Neuronal stem cell (in vitro differentiated cells): ENCODE measurements around the gene LGALS3BP.
A peak's percentile ranks its signal among the peaks of the same experiment; 100 is the strongest.

Source experiments
- DNase-seq: peaks from one replicate; pipeline ENCODE4 v3.0.0-alpha.2; 2013; ENCODE audit warnings: low spot score
- H2AFZ ChIP-seq: one replicate; pipeline ENCODE4 v1.6.1; 2013; ENCODE audit warnings: mild to moderate bottlenecking, low read length, inconsistent platforms
- H2AK5ac ChIP-seq: 2 replicates; pipeline ENCODE4 v1.6.1; 2013; ENCODE audit warnings: low read depth, mild to moderate bottlenecking, inconsistent platforms, low read length, moderate library complexity, mixed read lengths
- H2BK120ac ChIP-seq: 2 replicates; pipeline ENCODE4 v1.6.1; 2013; ENCODE audit warnings: low read depth, mild to moderate bottlenecking, inconsistent platforms, low read length, moderate library complexity, mixed read lengths
- H2BK12ac ChIP-seq: one replicate; pipeline ENCODE4 v1.6.1; 2013; ENCODE audit warnings: low read length, inconsistent platforms
- H2BK15ac ChIP-seq: 2 replicates; pipeline ENCODE4 v1.6.1; 2013; ENCODE audit warnings: mild to moderate bottlenecking, low read length, inconsistent platforms, mixed read lengths
- H2BK5ac ChIP-seq: one replicate; pipeline ENCODE4 v1.6.1; 2013; ENCODE audit warnings: inconsistent platforms, mild to moderate bottlenecking, low read length, moderate library complexity
- H3K14ac ChIP-seq: one replicate; pipeline ENCODE4 v1.6.1; 2013; ENCODE audit warnings: low read length, inconsistent platforms
- H3K18ac ChIP-seq: 2 replicates; pipeline ENCODE4 v1.6.1; 2013; ENCODE audit warnings: low read length, inconsistent platforms
- H3K23ac ChIP-seq: 2 replicates; pipeline ENCODE4 v1.6.1; 2013; ENCODE audit warnings: low read depth, mild to moderate bottlenecking, mixed read lengths, low read length, inconsistent platforms; ENCODE audit not compliant: poor library complexity
- H3K27ac ChIP-seq: replicated peaks from 3 replicates; pipeline ENCODE4 v1.5.1; 2013; ENCODE audit warnings: low read length, inconsistent platforms
- H3K27me3 ChIP-seq, 3 experiments: 2 replicates each; pipeline ENCODE4 v1.6.1; 2013; ENCODE audit warnings: low read length in 3 of 3, mild to moderate bottlenecking in 2 of 3, inconsistent platforms in 1 of 3, low read depth in 1 of 3, mixed read lengths in 1 of 3, moderate library complexity in 1 of 3; ENCODE audit not compliant: control insufficient read depth in 3 of 3, insufficient read depth in 3 of 3
- H3K36me3 ChIP-seq, 2 donors: replicated peaks in 1 of 2; 2 replicates each; pipeline ENCODE4 v1.6.1; 2013; ENCODE audit warnings: low read length in 2 of 2; ENCODE audit not compliant: control insufficient read depth in 2 of 2, insufficient read depth in 2 of 2
- H3K4ac ChIP-seq: 2 replicates; pipeline ENCODE4 v1.6.1; 2013; ENCODE audit warnings: inconsistent platforms, mild to moderate bottlenecking, low read length, moderate library complexity
- H3K4me1 ChIP-seq, 2 donors: 1 replicate in 1 of 2; 2 replicates in 1 of 2; pipeline ENCODE4 v1.6.1; 2013; ENCODE audit warnings: low read length in 2 of 2, low read depth in 1 of 2; ENCODE audit not compliant: control insufficient read depth in 2 of 2, insufficient read depth in 1 of 2
- H3K4me2 ChIP-seq: one replicate; pipeline ENCODE4 v1.6.1; 2013; ENCODE audit warnings: mild to moderate bottlenecking, low read length, inconsistent platforms; ENCODE audit not compliant: insufficient read depth, poor library complexity, severe bottlenecking
- H3K4me3 ChIP-seq, 2 donors: 2 replicates each; pipeline ENCODE4 v1.5.1; 2013; ENCODE audit warnings: low read length in 2 of 2, mild to moderate bottlenecking in 2 of 2, inconsistent platforms in 1 of 2, moderate library complexity in 1 of 2
- H3K79me1 ChIP-seq: one replicate; pipeline ENCODE4 v1.6.1; 2013; ENCODE audit warnings: low read depth, mild to moderate bottlenecking, inconsistent platforms, low read length, moderate library complexity
- H3K9ac ChIP-seq: one replicate; pipeline ENCODE4 v1.6.1; 2013; ENCODE audit warnings: mild to moderate bottlenecking, low read depth, low read length, inconsistent platforms; ENCODE audit not compliant: poor library complexity
- H3K9me3 ChIP-seq, 2 donors: replicated peaks in 1 of 2; 2 replicates each; pipeline versions ENCODE3 to v1.6.1; 2013; ENCODE audit warnings: low read length in 2 of 2, mild to moderate bottlenecking in 2 of 2, inconsistent platforms in 1 of 2, low read depth in 1 of 2, mixed read lengths in 1 of 2, moderate library complexity in 1 of 2; ENCODE audit not compliant: control insufficient read depth in 2 of 2, insufficient read depth in 1 of 2
- H4K8ac ChIP-seq: one replicate; pipeline ENCODE4 v1.6.1; 2013; ENCODE audit warnings: low read depth, mild to moderate bottlenecking, inconsistent platforms, low read length, moderate library complexity
- H4K91ac ChIP-seq: one replicate; pipeline ENCODE4 v1.6.1; 2013; ENCODE audit warnings: low read length, low read depth, mild to moderate bottlenecking, inconsistent platforms; ENCODE audit not compliant: poor library complexity
- WGBS, 2 donors: extraction: QIAGEN DNeasy Blood & Tissue Kit; methylation state at CpG; one replicate each; pipeline ENCODE4 v1.1.7; 2013; ENCODE audit warnings: missing lambda C conversion rate in 2 of 2, mixed read lengths in 1 of 2; ENCODE audit not compliant: insufficient read length in 2 of 2, insufficient replicate concordance in 1 of 2; ENCODE audit errors: extremely low coverage in 2 of 2; 5-methylcytosine and 5-hydroxymethylcytosine counted together

LGALS3BP gene

DNA sequence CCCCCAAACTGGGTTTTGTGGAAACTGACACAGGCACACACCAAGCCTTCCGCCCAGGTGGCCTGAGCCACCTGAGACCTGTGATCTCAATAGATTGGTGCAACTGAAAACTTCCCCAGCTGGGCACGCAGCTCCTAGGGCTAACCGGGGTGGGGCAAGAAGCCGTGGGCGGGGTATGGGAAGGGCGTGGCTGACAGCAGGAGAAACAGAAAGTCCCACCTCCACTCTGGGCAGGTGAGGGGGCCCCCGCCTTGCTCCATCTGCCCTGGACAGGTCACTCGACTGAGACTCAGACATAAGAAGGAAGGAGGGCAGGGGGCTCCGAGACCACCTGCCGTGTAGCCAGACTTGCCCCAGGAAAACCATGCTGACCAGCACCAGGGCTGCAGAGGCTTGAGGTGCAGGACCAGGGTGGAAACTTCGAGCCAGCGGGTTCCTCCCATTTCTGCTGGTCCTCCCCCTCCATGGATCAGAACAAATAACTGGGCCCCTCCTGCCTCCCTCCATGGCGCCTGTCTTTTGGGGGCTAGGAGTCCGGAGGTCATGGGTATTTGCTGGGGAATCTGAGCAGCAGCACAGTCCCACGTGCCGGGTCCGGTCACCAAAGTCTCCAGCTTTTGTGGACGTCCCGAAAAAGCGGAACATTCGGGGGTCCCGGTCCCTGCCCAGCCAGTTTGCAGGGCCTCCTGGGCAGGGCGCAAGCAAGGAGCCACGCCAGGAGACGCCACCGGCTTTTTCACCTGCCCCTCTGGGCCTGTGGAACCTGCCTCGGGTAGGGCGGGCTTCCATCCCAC lies 55.9 kb downstream of the LGALS3BP start:
- Histone ChIP-seq H3K27me3 (no peaks in the 10 kb centered on the region), H3K14ac (peak overlapping the region; percentile 14), H2AK5ac (peak overlapping the region; percentile 95), H3K23ac (peak overlapping the region; percentile 22), H4K91ac (no peak overlapping the region), H3K9ac (peak overlapping the region; percentile 53), H2AFZ (peak overlapping the region; percentile 78), H2BK120ac (peak overlapping the region; percentile 85), H2BK12ac (no peak overlapping the region), H3K79me1 (peaks cover 16% of the 10 kb centered on the region), H3K9me3 (peaks cover 0 to 2% of the 10 kb centered on the region in 2 donors), H2BK15ac (peak overlapping the region; percentile 3), H3K4ac (no peak overlapping the region), H3K4me1 (peaks cover 33 to 34% of the 10 kb centered on the region in 2 donors), H3K4me3 (peak overlapping the region; percentile 60 to 82), H3K4me2 (peak overlapping the region; percentile 91), H2BK5ac (peak overlapping the region; percentile 84), H4K8ac (no peak overlapping the region), H3K18ac (peak overlapping the region; percentile 93), H3K27ac (no peak overlapping the region), H3K36me3 (peaks cover 2 to 6% of the 10 kb centered on the region in 2 donors)
- no peak for DNase-seq
- no CpG with 5 or more reads among the region's 28 CpGs for WGBS, 2 donors

- Histone ChIP-seq H3K4me3 (peak overlapping the region in 1 of 2 donors; percentile 60), H3K27me3 (no peaks in the 10 kb centered on the region), H3K36me3 (peaks cover 2 to 6% of the 10 kb centered on the region in 2 donors), H2AK5ac (peak overlapping the region; percentile 95), H3K9me3 (peaks cover 0 to 2% of the 10 kb centered on the region in 2 donors), H2BK15ac (no peak overlapping the region), H2BK120ac (no peak overlapping the region), H3K23ac (no peak overlapping the region), H3K18ac (no peak overlapping the region), H3K4me2 (no peak overlapping the region), H4K8ac (no peak overlapping the region), H3K4me1 (peaks cover 26 to 30% of the 10 kb centered on the region in 2 donors), H3K9ac (no peak overlapping the region), H3K14ac (no peak overlapping the region), H2BK12ac (no peak overlapping the region), H3K4ac (no peak overlapping the region), H3K79me1 (peaks cover 18% of the 10 kb centered on the region), H3K27ac (no peak overlapping the region), H2BK5ac (peak overlapping the region; percentile 84), H4K91ac (no peak overlapping the region), H2AFZ (no peak overlapping the region)
- DNase-seq = no peak
- WGBS, 2 donors = no CpG with 5 or more reads among the region's 13 CpGs
These were observed 56.8 kb downstream of the LGALS3BP start for GRCh38 chr17:78922816-78923498.

DNA sequence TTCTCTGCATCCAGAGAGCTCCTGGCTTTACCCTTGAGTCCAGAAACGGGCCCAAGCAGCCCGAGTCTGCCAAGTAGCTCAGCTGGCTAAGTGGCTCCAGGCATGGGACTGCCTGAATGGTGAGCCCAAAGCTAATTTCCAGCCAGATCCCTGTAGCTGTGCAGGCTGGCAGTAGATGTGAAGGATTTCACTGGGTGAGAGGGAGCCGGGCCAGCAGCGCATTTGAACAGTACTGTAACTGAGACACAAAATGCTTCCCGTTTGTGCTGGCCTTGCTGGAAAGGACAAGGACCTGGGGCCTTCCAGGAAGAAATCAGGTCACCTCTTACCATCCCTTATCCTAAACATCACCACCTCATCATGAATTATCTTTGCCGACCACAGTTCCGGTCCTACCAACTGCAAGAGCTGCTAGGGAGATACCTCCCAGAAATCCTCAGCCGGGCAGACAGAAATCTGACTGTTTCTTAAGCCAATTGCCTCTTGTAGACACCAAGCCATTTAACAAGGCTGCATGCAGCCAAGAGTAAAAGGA lies 58.2 kb downstream of the LGALS3BP start:
- Histone ChIP-seq H4K8ac (no peak overlapping the region), H3K9ac (no peak overlapping the region), H3K4ac (no peak overlapping the region), H2BK15ac (no peak overlapping the region), H3K9me3 (peaks cover 0 to 2% of the 10 kb centered on the region in 2 donors), H2BK120ac (no peak overlapping the region), H3K79me1 (peaks cover 20% of the 10 kb centered on the region), H2AK5ac (peak overlapping the region; percentile 54), H4K91ac (no peak overlapping the region), H2BK12ac (no peak overlapping the region), H3K4me3 (no peak overlapping the region), H3K4me1 (peaks cover 26 to 30% of the 10 kb centered on the region in 2 donors), H2BK5ac (no peak overlapping the region), H3K4me2 (no peak overlapping the region), H3K27me3 (no peaks in the 10 kb centered on the region), H2AFZ (no peak overlapping the region), H3K27ac (no peak overlapping the region), H3K36me3 (peaks cover 6% of the 10 kb centered on the region in 2 donors), H3K14ac (no peak overlapping the region), H3K23ac (no peak overlapping the region), H3K18ac (no peak overlapping the region)
- no peak for DNase-seq
- WGBS, 2 donors = no CpG with 5 or more reads among the region's 8 CpGs
